GM12801 (cell line): ENCODE data around the gene ACTG1.

Source experiments
- TF ChIP-seq, protein P1 (sequence below): IDR thresholded peaks from one replicate; pipeline ENCODE4 v1.5.1; 2011; ENCODE audit warnings: control low read depth; ENCODE audit not compliant: insufficient read length; ENCODE audit errors: extremely low read depth

The ACTG1 gene

DNA sequence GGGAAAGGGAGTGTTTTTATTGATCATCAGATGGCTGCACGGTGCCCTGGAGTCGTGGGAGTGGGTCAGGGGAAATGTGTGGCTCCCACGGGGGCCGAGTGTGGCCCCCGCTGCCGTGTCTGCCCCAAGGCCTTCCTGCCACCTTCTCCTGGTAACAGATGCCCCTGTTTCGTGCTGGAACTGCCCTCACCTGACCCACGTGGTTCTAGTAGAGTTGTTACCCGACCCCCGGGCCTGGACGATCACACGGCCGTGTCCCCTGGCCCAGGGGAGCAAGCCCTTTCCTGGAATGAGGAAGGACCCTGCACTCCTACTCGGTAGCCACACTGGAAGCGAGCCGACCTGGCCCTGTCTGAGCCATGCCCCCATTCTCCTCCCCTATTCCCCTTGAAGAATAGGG is 37.6 kb downstream of the ACTG1 start:
- TF ChIP-seq, protein P1, sequence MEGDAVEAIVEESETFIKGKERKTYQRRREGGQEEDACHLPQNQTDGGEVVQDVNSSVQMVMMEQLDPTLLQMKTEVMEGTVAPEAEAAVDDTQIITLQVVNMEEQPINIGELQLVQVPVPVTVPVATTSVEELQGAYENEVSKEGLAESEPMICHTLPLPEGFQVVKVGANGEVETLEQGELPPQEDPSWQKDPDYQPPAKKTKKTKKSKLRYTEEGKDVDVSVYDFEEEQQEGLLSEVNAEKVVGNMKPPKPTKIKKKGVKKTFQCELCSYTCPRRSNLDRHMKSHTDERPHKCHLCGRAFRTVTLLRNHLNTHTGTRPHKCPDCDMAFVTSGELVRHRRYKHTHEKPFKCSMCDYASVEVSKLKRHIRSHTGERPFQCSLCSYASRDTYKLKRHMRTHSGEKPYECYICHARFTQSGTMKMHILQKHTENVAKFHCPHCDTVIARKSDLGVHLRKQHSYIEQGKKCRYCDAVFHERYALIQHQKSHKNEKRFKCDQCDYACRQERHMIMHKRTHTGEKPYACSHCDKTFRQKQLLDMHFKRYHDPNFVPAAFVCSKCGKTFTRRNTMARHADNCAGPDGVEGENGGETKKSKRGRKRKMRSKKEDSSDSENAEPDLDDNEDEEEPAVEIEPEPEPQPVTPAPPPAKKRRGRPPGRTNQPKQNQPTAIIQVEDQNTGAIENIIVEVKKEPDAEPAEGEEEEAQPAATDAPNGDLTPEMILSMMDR, result no peak

DNA sequence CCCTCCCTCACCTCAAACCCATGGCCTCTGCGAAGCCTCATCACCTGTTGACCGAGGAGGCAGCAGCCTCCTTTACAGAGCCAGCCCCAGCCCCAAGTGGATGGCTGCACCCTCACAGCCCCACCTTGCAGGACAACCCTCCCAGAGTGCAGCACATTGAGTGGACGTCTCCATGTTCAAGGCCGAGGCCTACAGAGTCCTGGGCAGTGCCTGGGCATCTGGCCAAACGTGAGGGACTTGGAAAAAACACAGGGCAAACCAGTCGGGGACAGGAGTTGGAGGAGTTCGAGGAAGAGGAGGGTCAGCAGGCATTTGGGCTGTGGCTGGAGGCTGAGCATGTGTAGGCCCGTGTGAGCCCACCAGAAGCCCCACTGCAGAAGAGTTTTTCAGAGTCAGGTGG is 39.6 kb downstream of the ACTG1 start:
- TF ChIP-seq, protein P1, result no peak

DNA sequence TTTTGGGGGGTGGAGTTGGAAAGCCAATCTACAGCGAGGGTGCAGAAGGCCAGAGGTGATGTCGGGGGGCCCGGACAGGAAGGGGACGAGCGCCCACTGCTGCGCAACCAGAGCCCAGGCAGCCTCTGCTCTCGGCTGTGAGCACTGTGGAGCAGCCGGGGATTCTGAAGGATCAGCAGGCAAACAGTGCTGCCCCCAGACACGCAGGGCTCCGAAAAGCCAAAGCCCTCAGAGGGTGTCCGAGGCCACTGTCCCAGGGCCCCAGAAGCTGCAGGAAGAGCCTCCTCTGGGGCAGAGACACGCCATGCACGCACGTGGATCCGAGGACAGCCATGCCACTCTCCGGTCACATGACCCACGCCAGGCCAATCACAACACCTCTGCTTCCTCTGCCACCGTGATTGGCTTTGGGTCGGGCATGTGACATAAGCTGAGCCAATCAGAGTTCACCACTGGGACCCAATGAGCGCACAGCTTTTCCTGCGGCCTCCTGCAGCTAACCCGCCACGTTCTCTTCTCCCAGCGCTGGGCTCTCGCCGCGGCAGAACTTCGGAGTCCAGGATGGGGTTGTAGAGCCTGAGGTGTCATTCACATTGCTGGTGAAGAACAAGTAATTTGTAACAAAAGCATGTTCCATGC is 40.7 kb downstream of the ACTG1 start:
- TF ChIP-seq, protein P1, result no peak

DNA sequence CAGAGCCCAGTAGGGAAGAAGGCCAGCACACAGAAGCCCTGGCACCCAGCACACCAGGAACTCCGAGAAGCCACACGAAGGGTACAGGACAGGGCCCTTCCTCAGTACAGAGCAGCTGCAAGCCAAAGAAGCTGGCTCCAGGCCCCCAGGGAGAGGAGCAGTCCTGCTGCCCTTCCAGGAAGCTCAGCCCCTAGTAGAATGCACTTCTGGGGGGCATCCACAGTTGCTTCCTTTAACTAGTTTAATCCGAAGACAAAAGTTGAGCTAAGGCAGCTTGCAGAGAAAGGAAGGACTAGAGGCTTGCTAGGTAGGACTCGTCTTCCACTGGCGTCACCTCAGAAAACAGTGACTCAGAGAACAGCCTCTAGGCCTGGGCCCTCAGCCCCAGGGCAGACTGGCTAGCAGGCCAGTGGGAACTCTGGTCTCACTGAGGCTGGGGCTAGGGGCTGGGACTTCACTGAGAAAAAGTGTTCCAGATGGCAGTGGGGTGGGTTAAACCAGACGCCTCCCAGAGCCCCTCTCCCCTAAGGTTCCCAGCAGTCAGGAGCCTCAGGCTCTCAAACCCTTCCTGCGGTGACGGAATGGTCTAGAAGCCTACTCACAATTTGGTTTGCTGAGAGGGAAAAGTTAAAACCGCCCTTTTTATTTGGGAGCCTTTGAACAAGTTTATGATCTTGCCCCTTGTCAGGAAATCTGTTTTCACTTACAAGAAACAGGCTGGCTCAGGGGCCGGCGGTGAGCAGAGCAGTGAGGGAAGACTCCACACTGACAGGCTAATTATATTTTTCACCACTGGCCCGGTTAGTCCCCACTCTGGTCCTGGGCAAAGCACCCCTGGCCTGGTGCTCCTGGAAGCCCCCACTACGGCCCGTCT is 41.4 kb downstream of the ACTG1 start:
- TF ChIP-seq, protein P1, result no peak

DNA sequence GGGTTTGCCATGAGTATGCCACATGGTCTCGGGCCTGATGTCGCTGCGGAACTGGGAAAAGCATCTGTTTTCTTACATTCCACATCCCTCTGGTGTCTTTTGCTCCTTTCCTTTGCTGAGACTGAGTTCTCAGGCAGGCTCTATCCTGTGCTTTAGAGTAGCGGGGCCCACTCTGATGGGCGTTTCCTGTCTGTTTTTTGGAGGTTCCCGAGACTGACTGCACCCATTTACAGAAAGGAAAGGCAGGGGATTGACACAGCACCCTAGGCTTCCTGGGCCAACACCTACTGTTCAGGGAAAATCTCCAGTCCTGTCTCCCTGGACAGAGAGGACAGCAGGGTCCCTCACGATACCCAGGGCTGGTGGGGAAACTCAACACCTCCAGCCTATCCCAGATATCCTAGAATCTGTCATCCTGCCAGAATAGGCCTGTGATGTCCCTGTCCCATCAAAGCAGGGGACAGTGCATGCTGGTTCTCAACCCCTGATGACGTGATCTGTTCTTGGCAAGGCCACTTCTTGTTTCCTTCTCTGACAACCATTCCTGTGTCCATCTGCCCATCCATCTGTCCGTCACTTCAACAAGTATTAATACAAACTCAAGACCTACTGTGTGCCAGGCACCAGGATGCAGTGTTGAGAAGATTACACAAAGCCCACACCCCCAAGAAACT is 42.2 kb downstream of the ACTG1 start:
- TF ChIP-seq, protein P1, result no peak

DNA sequence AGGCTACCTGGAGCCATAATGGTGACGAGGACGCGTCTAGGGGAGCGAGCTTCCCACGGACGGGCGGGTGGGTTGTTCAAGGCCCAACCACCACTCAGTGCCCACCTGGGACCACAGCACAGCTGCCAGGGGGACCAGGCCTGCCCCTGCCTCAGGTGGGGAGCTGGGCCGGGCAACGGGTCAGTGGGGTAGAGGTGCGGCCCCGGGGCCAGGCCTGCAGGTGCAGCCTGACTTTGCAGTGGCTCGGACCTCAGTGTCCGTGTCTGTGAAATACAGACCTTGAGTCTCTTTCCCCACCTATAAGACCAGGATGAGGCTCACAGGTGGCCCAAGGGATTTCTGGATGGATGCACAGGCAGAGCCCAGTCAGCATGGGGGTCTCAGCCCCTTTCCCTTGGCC is 43.3 kb downstream of the ACTG1 start:
- TF ChIP-seq, protein P1, result no peak

DNA sequence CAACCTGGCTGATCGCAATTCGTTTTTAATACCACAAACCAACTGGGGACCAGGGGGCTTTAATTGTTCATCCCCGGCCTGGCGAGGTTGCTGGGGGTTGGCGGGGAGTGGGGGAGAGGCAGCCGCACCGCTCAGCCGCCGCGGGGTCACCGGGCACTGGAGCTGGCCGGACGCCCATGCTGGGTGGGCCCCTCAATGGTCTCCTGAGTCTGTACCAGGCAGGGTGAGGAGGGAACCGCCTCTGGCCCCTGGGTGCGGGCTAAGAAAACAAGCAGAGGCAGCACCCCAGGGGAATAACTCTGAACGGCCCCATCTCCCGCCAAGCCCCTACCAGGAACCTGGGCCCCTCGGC is 43.9 kb downstream of the ACTG1 start:
- TF ChIP-seq, protein P1, result no peak
